Ramos (cell line): Measurements from ENCODE around the gene MYO9B.

Experiments
- in situ Hi-C: fragments of 300-500 bp; cut with MboI; formaldehyde crosslinking; loops from one replicate; pipeline ENCODE4 v1.14.3; 2022; ENCODE audit warnings: low sequenced_read_pairs; ENCODE audit not compliant: unreplicated experiment

Gene MYO9B

GRCh38 chr19:17055636-17056035, 19.9 kb upstream of the MYO9B start:
- in situ Hi-C loops: no loop called here

DNA sequence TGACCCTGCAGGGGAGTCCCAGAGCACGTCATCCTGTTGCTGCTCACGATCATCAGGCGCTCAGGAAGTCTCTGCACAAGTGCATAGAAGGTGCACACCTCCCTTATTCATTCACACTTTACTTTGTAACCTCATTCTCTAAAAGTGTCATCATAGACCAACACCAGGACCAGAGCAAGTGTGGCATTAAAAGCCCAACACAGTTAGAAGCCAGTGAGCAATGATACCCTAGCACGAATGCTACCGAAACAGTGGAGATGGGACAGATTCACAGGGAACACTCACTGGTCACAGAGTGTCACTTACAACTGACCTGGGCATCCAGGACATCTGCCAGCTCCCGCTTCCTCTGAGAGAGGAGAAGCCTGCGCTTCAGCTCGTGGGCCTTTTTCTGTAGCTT, 17.3 kb upstream of the MYO9B start:
- in situ Hi-C loops: no loop called here

GRCh38 chr19:17060802-17061201, 14.8 kb upstream of the MYO9B start:
- in situ Hi-C loops: no loop called here

DNA sequence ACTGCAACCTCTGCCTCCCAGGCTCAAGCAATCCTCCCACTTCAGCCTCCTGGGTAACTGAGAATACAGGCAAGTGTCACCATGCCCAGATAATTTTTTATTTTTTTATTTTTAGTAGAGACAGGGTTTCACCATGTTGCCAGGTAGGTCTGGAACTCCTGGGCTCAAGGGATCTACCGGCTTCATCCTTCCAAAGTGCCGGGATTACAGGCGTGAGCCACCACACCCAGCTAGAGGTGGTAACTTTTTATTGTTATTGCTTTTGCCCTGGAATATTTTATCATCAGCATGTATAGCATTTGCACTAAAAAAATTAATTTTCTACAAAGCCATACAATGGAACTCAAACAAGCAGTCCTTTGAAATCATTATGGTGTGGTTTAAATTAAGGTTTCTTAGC, 14.4 kb upstream of the MYO9B start:
- in situ Hi-C loops: no loop called here

- in situ Hi-C loops: no loop called here
Measured at GRCh38 chr19:17061691-17062090, 13.9 kb upstream of the MYO9B start.

DNA sequence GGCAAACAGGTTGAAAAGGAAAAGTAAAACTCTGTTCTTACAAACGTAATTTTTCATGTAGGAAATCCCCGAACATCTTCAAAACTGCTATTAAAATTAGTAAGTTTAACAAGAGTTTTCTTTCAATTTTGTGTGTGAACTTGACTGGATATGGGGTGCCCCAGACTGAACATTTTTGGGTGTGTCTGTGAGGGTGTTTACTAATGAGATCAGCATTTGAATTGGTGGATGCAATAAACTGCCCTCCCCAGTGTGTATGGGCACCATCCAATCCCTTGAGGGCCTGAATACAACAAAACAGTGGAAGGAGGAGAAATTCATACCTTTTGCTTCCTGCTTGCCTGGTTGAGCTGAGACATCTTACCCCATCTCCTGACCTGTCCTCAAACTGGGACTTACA, 12.1 kb upstream of the MYO9B start:
- in situ Hi-C loops: no loop called here

DNA sequence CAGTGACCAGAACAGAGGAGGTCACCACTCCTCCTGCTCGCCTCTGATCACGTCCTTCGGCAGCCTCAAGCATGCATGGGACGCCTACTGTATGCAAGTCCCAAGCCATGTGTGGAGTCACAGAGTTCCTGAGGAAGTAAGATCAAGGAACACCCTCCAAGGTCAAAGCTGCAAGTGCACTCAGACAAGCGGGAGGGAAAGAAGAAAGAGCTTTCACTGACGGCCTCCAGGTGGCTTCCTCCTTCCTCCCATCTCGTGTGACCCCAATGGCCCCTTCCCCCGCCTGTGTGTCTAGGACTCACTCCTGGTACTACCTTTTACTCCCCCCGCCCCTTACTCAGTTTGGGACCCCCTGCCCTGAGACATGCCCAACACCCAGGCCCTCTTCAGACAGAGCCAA, 6.4 kb upstream of the MYO9B start:
- in situ Hi-C loops: loop anchor here (5.0 kb wide), 1 partner anchor 218 kb away; no protein-coding TSS in a partner anchor

GRCh38 chr19:17070421-17070820, 5.2 kb upstream of the MYO9B start:
- in situ Hi-C loops: no loop called here

- in situ Hi-C loops: no loop called here
Measured at GRCh38 chr19:17070912-17071311, 4.7 kb upstream of the MYO9B start.

- in situ Hi-C loops: no loop called here
Measured at GRCh38 chr19:17073869-17074633, 1.5 kb upstream of the MYO9B start.

DNA sequence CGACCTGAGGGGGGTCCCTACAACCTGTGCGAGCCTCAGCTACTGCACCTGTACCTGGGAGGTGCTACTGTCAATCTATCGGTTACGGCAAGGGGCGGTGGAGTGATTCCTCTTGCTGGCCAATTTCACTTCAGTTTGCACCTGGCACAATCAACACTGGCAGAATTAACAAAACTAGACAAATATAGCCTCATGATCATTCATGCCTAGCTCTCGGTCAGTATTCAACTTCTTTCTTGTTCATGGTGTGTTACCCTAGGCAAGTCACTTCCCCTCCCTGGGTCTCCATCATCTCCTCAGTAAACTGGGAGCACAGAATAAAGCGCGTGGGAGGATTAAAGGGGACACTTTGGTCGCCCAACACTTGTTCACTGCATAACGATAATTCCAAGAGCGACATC, 943 bp upstream of the MYO9B start:
- in situ Hi-C loops: no loop called here

GRCh38 chr19:17075864-17076542, 426 bp downstream of the MYO9B start:
- in situ Hi-C loops: no loop called here

DNA sequence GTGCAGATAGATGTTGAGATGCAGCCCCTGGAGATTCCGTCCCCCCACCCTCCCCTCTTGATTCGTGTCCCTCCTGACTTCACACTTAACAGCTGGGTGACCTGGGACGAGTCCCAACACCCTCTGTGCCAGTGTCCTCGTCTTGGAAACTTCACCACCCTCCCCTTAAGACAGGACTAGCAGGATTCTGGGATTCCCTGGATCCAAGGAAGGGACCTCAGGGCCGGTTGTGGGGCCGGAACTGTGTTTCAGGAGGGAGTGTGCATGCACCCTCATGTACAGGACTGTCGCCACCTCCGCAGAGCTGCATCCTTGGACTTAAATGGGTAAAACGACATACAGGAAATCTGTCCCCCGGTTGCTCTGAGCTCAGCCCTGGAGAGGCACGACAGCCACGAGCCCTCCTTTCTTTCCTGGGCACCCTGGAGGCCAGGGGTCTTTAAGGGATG, 990 bp downstream of the MYO9B start:
- in situ Hi-C loops: no loop called here

- in situ Hi-C loops: no loop called here
Measured at GRCh38 chr19:17077447-17078028, 2.0 kb downstream of the MYO9B start.

- in situ Hi-C loops: no loop called here
Measured at GRCh38 chr19:17078036-17078919, 2.7 kb downstream of the MYO9B start.

- in situ Hi-C loops: no loop called here
Measured at GRCh38 chr19:17078920-17079709, 3.5 kb downstream of the MYO9B start.

- in situ Hi-C loops: no loop called here
Measured at GRCh38 chr19:17079710-17080439, 4.3 kb downstream of the MYO9B start.

GRCh38 chr19:17080440-17080801, 4.8 kb downstream of the MYO9B start:
- in situ Hi-C loops: no loop called here
